GM15510 (cell line): Measurements from ENCODE around the gene CUX1.

ENCODE experiments used
- POLR2A ChIP-seq: IDR thresholded peaks from 3 replicates; pipeline ENCODE4 v1.6.1; 2011; ENCODE audit warnings: borderline replicate concordance; ENCODE audit not compliant: insufficient read length; ENCODE audit errors: extremely low read depth

CUX1 gene

GRCh38 chr7:101987494-101987893 is 170.1 kb downstream of the CUX1 start:
- TF ChIP-seq POLR2A = no peak

- no peak for TF ChIP-seq POLR2A
Measured at GRCh38 chr7:101988513-101988912, 171.1 kb downstream of the CUX1 start.

GRCh38 chr7:101989101-101989500 is 171.7 kb downstream of the CUX1 start:
- TF ChIP-seq POLR2A = no peak

GRCh38 chr7:101990811-101991418 is 173.5 kb downstream of the CUX1 start:
- TF ChIP-seq POLR2A = no peak

- TF ChIP-seq POLR2A = no peak
Measured at GRCh38 chr7:101991860-101992259, 174.4 kb downstream of the CUX1 start.

GRCh38 chr7:101993311-101993710 is 175.9 kb downstream of the CUX1 start:
- TF ChIP-seq POLR2A = no peak

GRCh38 chr7:101995121-101995520 is 177.7 kb downstream of the CUX1 start:
- TF ChIP-seq POLR2A = no peak

- TF ChIP-seq POLR2A = no peak
Measured at GRCh38 chr7:101996131-101996691, 178.8 kb downstream of the CUX1 start.

- TF ChIP-seq POLR2A = no peak
Measured at GRCh38 chr7:101996876-101997275, 179.4 kb downstream of the CUX1 start.

GRCh38 chr7:101998029-101998905 is 180.8 kb downstream of the CUX1 start:
- TF ChIP-seq POLR2A = no peak

GRCh38 chr7:101998906-101999240 is 181.4 kb downstream of the CUX1 start:
- TF ChIP-seq POLR2A = no peak

- no peak for TF ChIP-seq POLR2A
Measured at GRCh38 chr7:101999393-101999792, 182.0 kb downstream of the CUX1 start.

- TF ChIP-seq POLR2A = no peak
Measured at GRCh38 chr7:102000123-102000522, 182.7 kb downstream of the CUX1 start.

- TF ChIP-seq POLR2A = no peak
Measured at GRCh38 chr7:102004229-102004628, 186.8 kb downstream of the CUX1 start.

GRCh38 chr7:102004848-102005247 is 187.4 kb downstream of the CUX1 start:
- no peak for TF ChIP-seq POLR2A
